Measurements from ENCODE around the gene CYP4F3.

Gene CYP4F3

DNA sequence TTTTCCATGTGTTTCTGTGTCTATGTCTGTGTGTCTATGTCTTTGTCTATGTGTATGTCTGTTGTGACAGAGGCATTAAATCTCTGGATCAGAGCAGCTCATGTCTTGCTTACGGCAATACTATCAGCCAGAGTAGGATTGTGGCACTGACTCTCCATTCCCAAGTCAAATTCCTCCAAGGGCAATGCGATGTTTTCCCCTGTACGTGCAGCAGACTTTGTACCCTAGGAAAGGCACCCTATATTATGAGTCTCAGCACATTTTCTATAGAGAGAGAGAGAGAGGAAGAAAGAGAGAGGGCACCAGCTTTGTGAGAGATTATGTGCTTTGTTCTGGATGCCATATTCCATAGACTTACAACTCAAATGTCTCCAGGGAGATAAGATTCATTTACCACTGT, 11.1 kb downstream of the CYP4F3 start:
- no peak for DNase-seq (ENCODE audit: low read depth)
- no peak overlapping the region for H3K4me3 ChIP-seq (ENCODE audit: control insufficient read depth, low read depth, low read length)
- TF ChIP-seq CTCF (IDR thresholded peaks at IDR 0.05; ENCODE audit: control insufficient read depth, insufficient read depth, low read depth, low read length, missing control alignments): no peak

DNA sequence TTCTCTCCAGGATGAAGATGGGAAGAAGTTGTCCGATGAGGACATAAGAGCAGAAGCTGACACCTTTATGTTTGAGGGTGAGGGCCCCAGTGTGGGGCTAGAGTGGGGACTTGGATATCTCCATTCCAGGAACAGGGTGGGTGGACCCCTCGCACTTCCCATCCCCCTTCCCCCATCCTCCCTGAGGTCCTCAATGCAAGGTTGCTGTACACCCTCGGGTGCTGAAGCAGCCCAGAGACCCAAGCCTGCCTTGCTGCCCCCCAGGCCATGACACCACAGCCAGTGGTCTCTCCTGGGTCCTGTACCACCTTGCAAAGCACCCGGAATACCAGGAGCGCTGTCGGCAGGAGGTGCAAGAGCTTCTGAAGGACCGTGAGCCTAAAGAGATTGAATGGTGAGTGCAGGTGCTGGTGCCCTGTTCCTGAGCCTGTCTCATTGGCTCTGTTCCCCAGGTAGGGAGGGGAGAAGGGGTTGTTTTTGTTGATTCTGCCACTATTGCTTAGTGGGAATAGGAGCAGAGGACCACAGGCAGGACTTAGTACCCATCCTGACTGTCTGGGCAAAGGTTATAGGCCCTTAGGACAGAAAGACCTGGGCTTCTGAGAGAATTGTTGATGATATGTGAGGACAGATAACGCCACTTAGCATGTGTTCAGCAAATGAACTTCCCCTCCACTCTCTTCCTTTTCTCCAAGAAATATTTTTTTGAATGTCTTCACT, 12.0 kb downstream of the CYP4F3 start:
- TF ChIP-seq CTCF (IDR thresholded peaks at IDR 0.05; ENCODE audit: control insufficient read depth, insufficient read depth, low read depth, low read length, missing control alignments): no peak
- no peak for DNase-seq (ENCODE audit: low read depth)
- no peak overlapping the region for H3K4me3 ChIP-seq (ENCODE audit: control insufficient read depth, low read depth, low read length)

DNA sequence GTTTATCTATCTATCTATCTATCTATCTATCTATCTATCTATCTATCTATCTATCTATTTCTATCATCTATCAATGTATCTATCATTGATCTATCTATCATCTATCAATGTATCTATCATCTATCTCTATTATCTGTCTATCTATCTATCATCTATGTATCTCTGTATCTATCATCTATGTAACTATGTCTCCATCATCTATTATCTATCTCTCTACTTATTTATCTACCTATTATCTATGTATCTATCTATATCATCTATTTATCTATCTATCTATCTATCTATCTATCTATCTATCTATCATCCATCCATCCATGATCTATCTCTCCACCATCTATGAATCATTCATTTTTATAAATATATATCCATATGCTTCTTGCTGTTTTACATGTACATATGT, 15.8 kb downstream of the CYP4F3 start:
- H3K4me3 ChIP-seq (ENCODE audit: control insufficient read depth, low read depth, low read length): no peak overlapping the region
- no peak for DNase-seq (ENCODE audit: low read depth)
- TF ChIP-seq CTCF (IDR thresholded peaks at IDR 0.05; ENCODE audit: control insufficient read depth, insufficient read depth, low read depth, low read length, missing control alignments): no peak

DNA sequence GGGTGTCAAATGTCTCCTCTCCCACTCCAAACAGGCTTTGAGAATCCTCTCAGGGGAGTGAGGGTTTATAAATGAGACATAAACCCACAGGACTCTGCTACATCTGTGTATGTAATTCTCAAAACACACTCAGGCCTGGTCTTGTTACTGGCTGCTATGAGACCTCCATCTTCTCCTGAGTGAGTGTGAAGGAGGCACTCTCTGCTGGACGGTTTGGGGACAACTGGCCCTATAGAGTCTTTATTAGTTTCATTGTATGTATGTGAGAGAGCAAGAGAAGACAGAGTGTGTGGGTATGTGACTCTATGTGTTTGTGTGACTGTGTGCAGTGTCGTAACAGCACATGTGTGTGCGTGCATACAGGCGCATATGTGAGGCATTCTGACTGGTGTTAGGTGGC, 22.6 kb downstream of the CYP4F3 start:
- DNase-seq (ENCODE audit: low read depth): no peak
- H3K4me3 ChIP-seq (ENCODE audit: control insufficient read depth, low read depth, low read length): no peak overlapping the region
- no peak for TF ChIP-seq CTCF (IDR thresholded peaks at IDR 0.05; ENCODE audit: control insufficient read depth, insufficient read depth, low read depth, low read length, missing control alignments)

DNA sequence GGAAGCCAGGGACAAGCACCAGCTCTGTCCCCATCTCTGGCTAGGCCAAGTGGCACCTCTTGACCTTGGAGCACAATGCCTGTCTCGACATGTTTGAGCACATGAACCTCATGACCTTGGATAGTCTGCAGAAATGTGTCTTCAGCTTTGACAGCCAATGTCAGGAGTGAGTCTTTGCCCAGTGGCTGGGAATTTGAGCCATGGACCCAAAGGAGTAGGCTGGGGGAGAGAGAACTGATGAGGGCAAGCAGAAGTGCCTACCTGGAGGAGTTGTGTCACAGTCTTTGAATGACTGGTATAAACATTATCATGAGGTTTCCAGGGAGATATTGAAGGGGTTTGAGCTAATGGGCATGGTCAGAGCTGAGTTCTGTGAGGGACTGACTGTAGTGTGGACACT, 25.5 kb downstream of the CYP4F3 start:
- DNase-seq (ENCODE audit: low read depth): no peak
- H3K4me3 ChIP-seq (ENCODE audit: control insufficient read depth, low read depth, low read length): no peak overlapping the region
- no peak for TF ChIP-seq CTCF (IDR thresholded peaks at IDR 0.05; ENCODE audit: control insufficient read depth, insufficient read depth, low read depth, low read length, missing control alignments)

- TF ChIP-seq CTCF (IDR thresholded peaks at IDR 0.05; ENCODE audit: control insufficient read depth, insufficient read depth, low read depth, low read length, missing control alignments): no peak
- no peak overlapping the region for H3K4me3 ChIP-seq (ENCODE audit: control insufficient read depth, low read depth, low read length)
- DNase-seq (ENCODE audit: low read depth): no peak
Measured at GRCh38 chr19:15666883-15667282, 26.2 kb downstream of the CYP4F3 start.
